OCI-LY1 (cell line): ENCODE results near the gene OR51B6.
"Not testable (repeated sequence)": the region's sequence is repeated elsewhere in the genome, so short reads cannot be mapped to it uniquely, and the experiment has no call there.

Experiments used
- H2AFZ ChIP-seq: fragments of 200-600 bp; sonication (generic), shearing (Covaris generic); 2 replicates; pipeline ENCODE4 v1.6.0; 2014; ENCODE audit warnings: antibody characterized with exemption, mild to moderate bottlenecking, low read length
- H3F3A ChIP-seq: fragments of 200-600 bp; sonication (generic), shearing (Covaris generic); 2 replicates; pipeline ENCODE4 v1.6.0; 2014; ENCODE audit warnings: mild to moderate bottlenecking, antibody characterized with exemption, low read length, moderate library complexity; ENCODE audit not compliant: insufficient read depth
- H3K27ac ChIP-seq: fragments of 200-600 bp; sonication (generic); 2 replicates; pipeline ENCODE4 v1.5.1; 2014; ENCODE audit warnings: low read length, mixed run types, mild to moderate bottlenecking, low read depth; ENCODE audit not compliant: poor library complexity, severe bottlenecking
- H3K27me3 ChIP-seq: fragments of 200-600 bp; sonication (generic); 2 replicates; pipeline ENCODE4 v1.6.0; 2014; ENCODE audit warnings: antibody characterized with exemption, mild to moderate bottlenecking, low read length, moderate library complexity; ENCODE audit not compliant: insufficient read depth
- H3K36me3 ChIP-seq: fragments of 200-600 bp; sonication (generic); 2 replicates; pipeline ENCODE4 v1.6.1; 2014; ENCODE audit warnings: mild to moderate bottlenecking, antibody characterized with exemption, low read length, moderate library complexity, mixed read lengths; ENCODE audit not compliant: insufficient read depth
- H3K4me1 ChIP-seq: fragments of 200-600 bp; sonication (generic); 2 replicates; pipeline ENCODE4 v1.5.1; 2014; ENCODE audit warnings: mild to moderate bottlenecking, low read length, moderate library complexity; ENCODE audit not compliant: insufficient read depth, severe bottlenecking
- H3K4me2 ChIP-seq: fragments of 200-600 bp; sonication (generic), shearing (Covaris generic); 2 replicates; pipeline ENCODE4 v1.6.1; 2014; ENCODE audit warnings: low read length
- H3K4me3 ChIP-seq: fragments of 200-600 bp; sonication (generic); 2 replicates; pipeline ENCODE4 v1.5.1; 2014; ENCODE audit warnings: low read length, low read depth, mild to moderate bottlenecking, mixed read lengths; ENCODE audit not compliant: poor library complexity, severe bottlenecking
- H3K79me2 ChIP-seq: fragments of 200-600 bp; shearing (Covaris generic); 2 replicates; pipeline ENCODE4 v1.6.1; 2016; ENCODE audit warnings: mixed run types, low read length, mixed read lengths; ENCODE audit not compliant: insufficient read depth
- H3K9ac ChIP-seq: fragments of 200-600 bp; sonication (generic), shearing (Covaris generic); 2 replicates; pipeline ENCODE4 v1.6.1; 2014; ENCODE audit warnings: mild to moderate bottlenecking, low read length, mixed read lengths
- H3K9me2 ChIP-seq: fragments of 200-600 bp; sonication (generic), shearing (Covaris generic); 2 replicates; pipeline ENCODE4 v1.6.1; 2014; ENCODE audit warnings: low read depth, mild to moderate bottlenecking, low read length, mixed read lengths
- H3K9me3 ChIP-seq: fragments of 200-600 bp; shearing (Covaris generic); 2 replicates; pipeline ENCODE4 v1.6.1; 2014; ENCODE audit warnings: low read length, mixed read lengths
- H4K20me1 ChIP-seq: fragments of 200-600 bp; sonication (generic), shearing (Covaris generic); 2 replicates; pipeline ENCODE4 v1.6.0; 2016; ENCODE audit warnings: mild to moderate bottlenecking, low read length; ENCODE audit not compliant: insufficient read depth
- CTCF ChIP-seq: fragments of 200-600 bp; sonication (generic), shearing (Covaris generic); IDR thresholded peaks from 2 replicates; pipeline ENCODE4 v1.5.1; 2017; ENCODE audit warnings: mild to moderate bottlenecking, antibody characterized with exemption, low read length, moderate library complexity, mixed read lengths
- EZH2 ChIP-seq: fragments of 200-600 bp; sonication (generic), shearing (Covaris generic); IDR thresholded peaks from 2 replicates; pipeline ENCODE4 v1.8.0; 2017; ENCODE audit warnings: borderline replicate concordance, mixed run types, mild to moderate bottlenecking, antibody characterized with exemption, low read length, moderate library complexity, mixed read lengths

Gene OR51B6

GRCh38 chr11:5345831-5346230 lies 5.5 kb upstream of the OR51B6 start:
- Histone ChIP-seq H3K9me3 (no peaks in the 10 kb centered on the region), H3K27ac (no peak overlapping the region), H3F3A (no peaks in the 10 kb centered on the region), H4K20me1 (no peaks in the 10 kb centered on the region), H2AFZ (no peak overlapping the region), H3K4me3 (no peak overlapping the region), H3K9me2 (no peaks in the 10 kb centered on the region), H3K79me2 (no peaks in the 10 kb centered on the region), H3K4me1 (no peaks in the 10 kb centered on the region), H3K36me3 (no peaks in the 10 kb centered on the region), H3K9ac (no peak overlapping the region), H3K4me2 (no peak overlapping the region), H3K27me3 (no peaks in the 10 kb centered on the region)
- no peak for TF ChIP-seq EZH2
- TF ChIP-seq CTCF: no peak

GRCh38 chr11:5348551-5349194 lies 2.6 kb upstream of the OR51B6 start:
- Histone ChIP-seq H3K79me2 (no peaks in the 10 kb centered on the region), H3K4me2 (no peak overlapping the region), H3K4me1 (no peaks in the 10 kb centered on the region), H3K27me3 (no peaks in the 10 kb centered on the region), H4K20me1 (no peaks in the 10 kb centered on the region), H3K27ac (no peak overlapping the region), H3K4me3 (no peak overlapping the region), H3F3A (no peaks in the 10 kb centered on the region), H3K36me3 (no peaks in the 10 kb centered on the region), H3K9me2 (no peaks in the 10 kb centered on the region), H2AFZ (no peak overlapping the region), H3K9ac (no peak overlapping the region), H3K9me3 (no peaks in the 10 kb centered on the region)
- TF ChIP-seq CTCF (no peak), EZH2 (no peak)

- Histone ChIP-seq H3K9ac (no peak overlapping the region), H3K9me3 (no peaks in the 10 kb centered on the region), H3K4me3 (no peak overlapping the region), H3K36me3 (no peaks in the 10 kb centered on the region), H3K4me2 (no peak overlapping the region), H3K27ac (no peak overlapping the region), H2AFZ (no peak overlapping the region), H3K9me2 (no peaks in the 10 kb centered on the region), H3K79me2 (no peaks in the 10 kb centered on the region), H3K27me3 (no peaks in the 10 kb centered on the region), H3F3A (no peaks in the 10 kb centered on the region), H4K20me1 (no peaks in the 10 kb centered on the region), H3K4me1 (no peaks in the 10 kb centered on the region)
- TF ChIP-seq EZH2 (no peak), CTCF (no peak)
Observed at GRCh38 chr11:5349550-5349949, 1.8 kb upstream of the OR51B6 start.

DNA sequence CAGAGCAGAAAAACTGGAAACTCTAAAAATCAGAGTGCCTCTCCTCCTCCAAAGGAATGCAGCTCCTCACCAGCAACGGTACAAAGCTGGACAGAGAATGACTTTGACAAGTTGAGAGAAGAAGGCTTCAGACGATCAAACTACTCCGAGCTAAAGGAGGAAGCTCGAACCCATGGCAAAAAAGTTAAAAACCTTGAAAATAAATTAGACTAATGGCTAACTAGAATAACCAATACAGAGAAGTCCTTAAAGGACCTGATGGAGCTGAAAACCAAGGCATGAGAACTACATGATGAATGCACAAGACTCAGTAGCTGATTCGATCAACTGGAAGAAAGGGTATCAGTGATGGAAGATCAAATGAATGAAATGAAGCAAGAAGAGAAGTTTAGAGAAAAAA lies 4.7 kb downstream of the OR51B6 start:
- H3K27me3 ChIP-seq, H3K4me2 ChIP-seq, H2AFZ ChIP-seq, H4K20me1 ChIP-seq, H3K79me2 ChIP-seq, H3K4me1 ChIP-seq, H3K9me3 ChIP-seq, H3K9me2 ChIP-seq, H3K4me3 ChIP-seq, H3K9ac ChIP-seq, H3K36me3 ChIP-seq, H3K27ac ChIP-seq, H3F3A ChIP-seq: not testable (repeated sequence)
